HG02571 (cell line): Measurements from ENCODE around the gene ANKRD66.

Source experiments
- ATAC-seq: cut with Tn5 transposase; IDR thresholded peaks from one replicate; pipeline ENCODE4 v1.9.1; 2021; ENCODE audit warnings: mild to moderate bottlenecking, moderate library complexity; ENCODE audit not compliant: unreplicated experiment

The ANKRD66 gene

DNA sequence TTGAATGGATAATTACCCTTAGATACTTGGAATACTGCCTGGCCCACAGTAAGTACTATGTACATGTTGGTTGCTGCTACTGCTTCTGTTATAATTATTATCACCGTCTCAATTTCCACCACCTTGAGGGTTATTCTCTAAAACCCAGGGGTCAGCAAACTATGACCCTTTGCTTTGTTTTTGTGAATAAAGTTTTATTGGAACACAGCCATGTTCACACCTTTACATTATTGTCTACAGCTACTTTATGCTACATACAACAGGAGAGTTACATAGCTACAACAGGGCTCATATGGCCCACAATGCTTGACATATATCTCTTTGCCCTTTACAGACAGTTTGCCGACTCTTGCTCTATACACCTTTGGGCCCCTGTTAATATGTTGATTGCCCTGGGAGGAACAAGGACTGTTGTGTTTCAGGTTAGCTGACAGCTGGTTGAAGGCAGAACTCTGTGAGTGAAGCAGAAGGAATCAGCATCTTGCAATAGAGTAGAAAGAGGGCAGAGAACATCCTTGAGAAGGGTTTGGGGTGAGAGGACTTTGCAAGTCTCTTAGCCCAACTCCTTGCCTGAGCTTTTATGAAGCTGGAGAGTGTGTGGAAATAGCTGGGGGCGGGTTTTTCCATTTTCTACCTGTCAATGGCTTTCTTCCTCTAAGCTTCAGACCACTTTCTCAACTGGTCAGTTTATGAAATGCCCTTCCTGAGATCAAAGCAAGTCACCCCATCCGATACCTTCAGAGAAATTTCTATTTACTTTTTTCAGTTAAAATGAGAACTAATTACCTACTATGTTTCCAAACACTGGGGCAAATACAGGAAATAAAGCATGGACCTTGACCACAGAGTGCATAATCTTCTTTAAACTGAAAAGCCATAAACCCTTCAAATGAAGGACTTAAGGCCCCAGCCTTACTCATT, 43.0 kb downstream of the ANKRD66 start:
- ATAC-seq, result no peak

DNA sequence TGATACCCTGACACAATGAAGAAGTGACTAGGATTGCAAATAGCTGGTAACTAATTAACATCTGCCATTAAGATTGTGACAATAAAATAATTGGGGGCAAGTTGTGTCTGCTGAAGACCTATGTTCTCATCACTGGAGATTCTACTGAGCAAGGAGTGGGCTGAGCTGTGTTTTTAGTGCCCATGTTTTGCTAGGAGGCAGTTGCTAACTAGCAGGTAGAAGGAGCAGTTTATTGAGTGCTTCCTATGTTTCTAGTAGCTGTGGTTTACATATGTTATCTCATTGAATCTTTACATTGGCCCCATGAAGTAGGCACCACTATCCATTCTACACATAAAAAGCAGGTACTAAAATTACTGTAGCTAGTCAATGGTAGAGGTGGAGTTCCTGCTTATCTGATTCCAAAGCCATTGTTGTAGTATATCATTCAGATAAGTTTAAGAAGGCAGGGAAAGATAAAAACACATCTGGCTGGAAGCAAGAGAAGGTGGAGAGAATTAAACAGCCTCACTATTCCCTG, 43.7 kb downstream of the ANKRD66 start:
- ATAC-seq, result no peak

DNA sequence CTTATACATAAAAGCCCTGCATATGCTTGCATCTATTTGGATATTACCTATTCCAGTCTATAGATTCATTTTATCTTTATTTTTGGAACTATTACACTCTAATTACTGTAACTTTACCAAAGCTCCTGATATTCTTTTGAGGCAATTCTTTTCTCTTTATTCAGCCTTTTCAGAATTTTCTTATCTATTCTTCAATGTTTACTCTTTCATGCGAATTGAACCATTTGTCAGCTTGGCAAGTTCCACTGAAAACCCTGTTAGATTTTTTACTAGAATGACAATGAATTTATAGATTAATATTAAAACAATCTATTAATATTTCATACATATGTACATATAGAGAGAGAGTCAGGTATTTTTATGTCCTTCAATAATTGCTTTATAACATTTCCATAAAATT, 45.9 kb downstream of the ANKRD66 start:
- no peak for ATAC-seq

DNA sequence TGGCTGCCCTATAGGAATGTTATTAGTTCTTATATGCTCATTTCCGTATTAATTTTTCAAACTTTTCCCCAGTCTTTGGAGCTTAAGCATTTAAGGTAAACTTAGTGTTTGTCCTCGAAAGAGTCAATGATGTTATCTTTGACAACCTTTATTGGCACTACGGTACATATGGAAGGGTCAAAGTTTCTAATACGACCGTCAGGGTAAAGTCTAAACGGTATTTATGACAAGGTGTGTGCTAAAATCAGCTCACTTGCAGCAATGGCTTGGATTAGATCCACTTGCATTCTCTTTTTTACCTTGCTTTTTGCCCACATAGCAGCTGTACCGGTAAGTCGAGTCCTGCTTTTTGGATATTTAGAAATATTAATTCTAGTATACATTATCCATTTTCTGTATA, 46.4 kb downstream of the ANKRD66 start, which contains the start of gene MEP1A:
MEP1A (plus strand) TSS at position 252 of the 400 bp plus-strand sequence; CDS start at position 262, 10 bp downstream.
- ATAC-seq, result no peak

DNA sequence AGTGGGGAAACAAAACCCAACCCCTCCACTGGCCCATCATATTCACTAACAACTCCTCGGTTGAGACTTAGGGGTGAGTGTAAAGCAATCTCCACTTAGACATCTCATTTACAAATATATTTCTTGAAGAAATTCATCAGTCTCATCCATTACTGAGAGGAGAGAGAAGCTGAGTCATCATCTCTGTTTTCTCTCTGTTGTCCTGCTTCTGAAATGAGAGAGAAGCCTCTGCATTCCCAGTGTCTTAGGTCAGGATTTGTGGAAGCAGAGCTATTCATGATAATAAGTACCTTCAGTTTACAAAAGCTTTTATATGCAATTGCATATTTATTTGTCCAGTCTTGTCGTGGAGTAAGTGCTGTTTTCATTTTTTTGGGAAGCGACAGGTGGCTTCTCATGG, 47.3 kb downstream of the ANKRD66 start:
- ATAC-seq, result no peak

DNA sequence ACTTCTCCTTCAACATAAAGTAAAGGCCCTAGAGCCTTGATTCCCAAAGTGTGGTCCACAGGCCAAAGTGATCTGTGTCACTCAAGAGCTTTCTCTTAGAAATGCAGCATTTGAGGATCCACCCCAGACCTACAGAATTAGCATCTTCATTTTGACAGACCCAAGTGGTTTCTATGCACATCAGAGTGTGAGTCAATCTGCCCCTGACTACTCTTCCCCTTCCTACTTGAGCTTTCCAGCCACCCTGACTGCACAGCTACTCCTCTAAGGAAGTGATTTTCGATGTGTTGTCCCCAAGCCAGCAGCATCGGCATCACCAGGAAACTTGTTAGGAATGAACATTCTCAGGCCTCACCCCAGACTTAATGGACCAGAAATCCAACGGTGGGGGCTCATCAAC, 49.1 kb downstream of the ANKRD66 start:
- ATAC-seq, result no peak

DNA sequence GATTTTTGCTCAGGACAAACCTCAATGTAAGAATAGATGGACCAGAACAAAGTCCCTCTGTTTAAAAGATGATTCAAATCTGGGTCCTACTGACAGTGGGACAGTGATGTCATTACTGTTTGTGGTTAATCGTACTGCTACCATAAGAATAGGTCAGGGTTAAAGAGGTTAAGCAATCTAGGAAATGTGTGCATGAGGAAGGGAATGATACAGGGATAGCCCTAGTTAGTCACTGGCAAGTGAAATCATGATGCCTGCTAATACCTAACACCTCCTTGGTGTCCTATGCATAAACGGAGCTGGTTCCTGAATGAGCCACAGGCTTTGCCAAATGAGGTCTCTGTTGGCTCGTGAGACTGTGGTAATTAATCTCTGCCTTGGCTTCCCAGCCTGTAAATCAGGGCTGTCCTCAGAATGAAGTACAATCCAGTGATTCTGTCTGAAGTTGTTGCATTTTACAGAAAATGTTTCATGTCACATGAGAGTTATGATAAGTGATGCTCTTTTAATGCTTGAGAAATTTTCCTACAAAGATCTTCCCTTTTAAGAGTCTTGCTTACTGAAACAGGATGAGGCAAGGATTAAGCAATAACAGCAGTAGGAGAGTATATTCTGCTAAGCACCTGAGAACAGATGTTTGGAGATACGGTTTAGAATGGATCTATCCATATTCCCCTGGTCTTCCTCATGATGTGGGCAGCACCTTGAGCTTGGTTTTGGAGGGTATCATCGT, 50.3 kb downstream of the ANKRD66 start:
- ATAC-seq, result no peak

DNA sequence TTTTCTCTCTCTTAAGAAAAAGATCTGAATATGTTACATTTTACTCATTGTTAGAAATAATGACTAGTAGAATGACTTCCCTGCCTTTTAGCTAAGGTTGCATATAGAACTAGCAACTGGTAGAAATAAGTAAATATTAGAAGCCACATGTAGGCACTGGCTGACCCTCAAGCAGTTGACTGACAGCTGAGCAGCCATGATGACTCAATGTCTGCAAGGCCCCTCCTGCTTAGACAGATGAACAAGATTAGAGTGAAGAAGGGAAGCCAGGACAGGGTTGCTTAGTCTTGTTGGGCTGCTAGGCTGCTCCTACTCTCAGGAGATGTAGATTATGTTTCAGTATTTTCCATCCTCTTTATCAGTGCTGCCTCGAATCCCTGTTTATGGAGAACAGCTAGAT, 52.9 kb downstream of the ANKRD66 start:
- no peak for ATAC-seq

DNA sequence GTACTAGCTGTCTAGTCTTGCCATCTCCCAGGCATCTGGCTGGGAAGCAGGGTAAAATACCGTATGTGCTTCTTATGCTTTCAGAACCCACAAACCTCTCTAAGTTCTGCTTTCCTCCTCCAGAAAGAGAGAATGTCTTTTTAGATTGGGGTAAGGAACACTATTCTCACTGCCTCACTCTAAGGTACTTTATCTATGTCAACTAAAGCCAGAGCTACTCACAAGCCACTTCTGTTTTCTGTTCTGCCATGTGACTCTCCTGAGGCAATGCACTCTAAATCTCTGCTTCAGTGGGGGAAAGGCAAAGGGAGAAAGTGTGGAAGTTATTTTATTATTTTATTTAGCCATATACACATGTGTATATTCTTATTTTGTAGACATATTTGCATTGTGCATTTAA, 62.1 kb downstream of the ANKRD66 start:
- ATAC-seq, result no peak
